HepG2 (cell line): ENCODE data around the gene MLST8. TPM values are rescaled to one million over a fixed set of nuclear protein-coding genes. Genes with fewer than 3 reads are reported as not detected.

Experiments used
- CBX2 ChIP-seq, 2 experiments: fragments of 200-600 bp in 1 of 2; sonication (generic); formaldehyde crosslinking in 1 of 2; IDR thresholded peaks; 2 replicates each; pipeline versions ENCODE4 v1.7.0 to v1.8.1; 2018 to 2022; ENCODE audit warnings: low read depth in 2 of 2, low read length in 1 of 2, mild to moderate bottlenecking in 1 of 2, missing genetic modification reagents in 1 of 2
- HHEX ChIP-seq: IDR thresholded peaks from 2 replicates; pipeline ENCODE4 v1.6.1; 2016; ENCODE audit warnings: control low read depth
- HOXA9 ChIP-seq: sonication (generic); formaldehyde crosslinking; IDR thresholded peaks from 2 replicates; pipeline ENCODE4 v1.8.1; 2022; ENCODE audit warnings: missing genetic modification reagents, mild to moderate bottlenecking, moderate library complexity, borderline replicate concordance
- LRRFIP1 ChIP-seq: sonication (generic); formaldehyde crosslinking; conservative IDR thresholded peaks from 2 replicates; pipeline ENCODE4 v1.4.0; 2020; ENCODE audit warnings: missing genetic modification reagents
- MYNN ChIP-seq: sonication (generic); formaldehyde crosslinking; IDR thresholded peaks from 2 replicates; pipeline ENCODE4 v1.4.0; 2020; ENCODE audit warnings: mild to moderate bottlenecking, low read depth, missing genetic modification reagents
- NFRKB ChIP-seq: fragments of 450-650 bp; IDR thresholded peaks from 2 replicates; pipeline ENCODE4 v1.6.1; 2017
- PAWR ChIP-seq: sonication (generic); formaldehyde crosslinking; IDR thresholded peaks from 2 replicates; pipeline ENCODE4 v1.4.0; 2020; ENCODE audit warnings: missing genetic modification reagents, mild to moderate bottlenecking, borderline replicate concordance
- TBL1XR1 ChIP-seq: fragments of 150-350 bp; IDR thresholded peaks from 2 replicates; pipeline ENCODE4 v1.6.1; 2014; ENCODE audit warnings: borderline replicate concordance, low read length; ENCODE audit not compliant: partially characterized antibody
- ZBTB49 ChIP-seq: sonication (generic); formaldehyde crosslinking; IDR thresholded peaks from 2 replicates; pipeline ENCODE4 v1.4.0; 2020; ENCODE audit warnings: missing genetic modification reagents, borderline replicate concordance
- ZBTB8A ChIP-seq: sonication (generic); formaldehyde crosslinking; IDR thresholded peaks from 2 replicates; pipeline ENCODE4 v1.4.0; 2020; ENCODE audit warnings: mild to moderate bottlenecking, low read depth, missing genetic modification reagents, borderline replicate concordance
- ZNF10 ChIP-seq: sonication (generic); formaldehyde crosslinking; IDR thresholded peaks from 2 replicates; pipeline ENCODE4 v1.4.0; 2020; ENCODE audit warnings: mild to moderate bottlenecking, low read depth, missing genetic modification reagents, borderline replicate concordance
- ZNF318 ChIP-seq: sonication (generic); formaldehyde crosslinking; IDR thresholded peaks from 2 replicates; pipeline ENCODE4 v1.4.0; 2020; ENCODE audit warnings: mild to moderate bottlenecking, missing genetic modification reagents
- ZNF605 ChIP-seq: sonication (generic); formaldehyde crosslinking; IDR thresholded peaks from 2 replicates; pipeline ENCODE4 v1.8.0; 2022; ENCODE audit warnings: mild to moderate bottlenecking, missing genetic modification reagents
- ZNF749 ChIP-seq: sonication (generic); formaldehyde crosslinking; IDR thresholded peaks from 2 replicates; pipeline ENCODE4 v1.8.0; 2022; ENCODE audit warnings: mild to moderate bottlenecking, missing genetic modification reagents, moderate library complexity, borderline replicate concordance
- ZNF768 ChIP-seq: sonication (generic); formaldehyde crosslinking; IDR thresholded peaks from 2 replicates; pipeline ENCODE4 v1.4.0; 2020; ENCODE audit warnings: missing genetic modification reagents
- polyA plus RNA-seq, 8 experiments: library from polyadenylated mRNA; depleted of rRNA in 3 of 8; stranded (reverse) in 7 of 8; unstranded in 1 of 8; fragments of >200 nt; fragmentation: Illumina TruSeq in 4 of 8; extraction: Trizol in 4 of 8; gene quantifications; 2 replicates each; pipeline versions ENCODE4 v1.2.1 to v1.2.3, GENCODE V29; 2011 to 2016; ENCODE audit warnings: low read depth in 4 of 8, missing spikeins in 1 of 8, mixed read lengths in 1 of 8; ENCODE audit not compliant: insufficient read depth in 1 of 8
- total RNA-seq, 5 experiments: library from RNA; depleted of rRNA; stranded (reverse); fragments of >200 nt; fragmentation: Illumina TruSeq; extraction: Trizol; gene quantifications; 2 replicates each; pipeline ENCODE4 v1.2.3, GENCODE V29; 2016; ENCODE audit warnings: low read depth in 1 of 5

The MLST8 gene
- total and polyA plus RNA-seq, 2 of the 13 experiments (the other 11 are each of a cell fraction or from before 2014, with no cell fraction given) = 30.8 to 72.7 TPM

- no peak for TF ChIP-seq LRRFIP1 (CRISPR knock-in tag)
- TF ChIP-seq ZNF10 (CRISPR knock-in tag) = no peak
- TF ChIP-seq ZNF768 (CRISPR knock-in tag) = no peak
- TF ChIP-seq ZNF749 (CRISPR knock-in tag) = no peak
- TF ChIP-seq NFRKB = no peak
- TF ChIP-seq ZBTB49 (CRISPR knock-in tag) = no peak
- TF ChIP-seq CBX2 (IDR thresholded peaks at IDR 0.05; ENCODE audit: low read depth, low read length) = no peak
- TF ChIP-seq CBX2 (CRISPR knock-in tag; IDR thresholded peaks at IDR 0.05; ENCODE audit: low read depth) = no peak
- 0 out of 2 replicates have a peak, but pooled peaks have one; percentile 65 for TF ChIP-seq ZNF605 (CRISPR knock-in tag)
- TF ChIP-seq HHEX = 0 out of 2 replicates have a peak, but pooled peaks have one; percentile 1
- no peak for TF ChIP-seq HOXA9
- TF ChIP-seq ZNF318 (CRISPR knock-in tag) = no peak
- no peak for TF ChIP-seq PAWR (CRISPR knock-in tag)
- TF ChIP-seq MYNN = no peak
- peak; percentile 83 for TF ChIP-seq TBL1XR1
- no peak for TF ChIP-seq ZBTB8A (CRISPR knock-in tag)
Measured at GRCh38 chr16:2157480-2158261, 47.6 kb upstream of the MLST8 start (continued).
